Tongue (tissue), 2 donors: Measurements from ENCODE around the gene NECTIN2. TPM values are rescaled to one million over a fixed set of nuclear protein-coding genes. Genes with fewer than 3 reads are reported as not detected.
A peak's percentile ranks its signal among the peaks of the same experiment; 100 is the strongest.
"Not testable (repeated sequence)": the region's sequence is repeated elsewhere in the genome, so short reads cannot be mapped to it uniquely, and the experiment has no call there.

ENCODE experiments used
- DNase-seq: peaks from one replicate; pipeline ENCODE4 v3.0.0-alpha.2; 2015
- total RNA-seq: library from RNA; depleted of rRNA; stranded (reverse); fragments of >200 nt; gene quantifications from one replicate; pipeline ENCODE4 v1.2.3, GENCODE V29; 2014

Gene NECTIN2
- total RNA-seq, 1 donor from 2014 or later = 42.0 TPM

DNA sequence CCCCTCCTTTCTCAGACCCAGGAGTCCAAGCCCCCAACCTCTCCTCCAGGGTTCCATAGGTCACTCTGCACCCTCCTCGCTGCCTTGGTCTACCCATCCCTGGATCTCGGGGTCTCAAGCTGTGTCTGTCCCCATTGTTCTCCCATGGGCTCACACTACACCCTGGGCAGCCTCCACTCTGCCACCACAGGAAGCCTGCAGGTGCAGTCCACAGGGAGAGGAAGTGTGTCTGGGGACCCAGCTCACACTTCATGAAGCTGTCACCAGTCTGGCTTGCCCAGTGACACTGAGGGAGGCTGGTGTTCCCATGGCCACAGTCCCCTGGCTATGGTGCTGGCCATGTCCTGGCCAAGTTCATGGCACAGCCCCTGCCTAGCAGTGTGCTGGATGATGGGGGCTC, 5.3 kb downstream of the NECTIN2 start:
- no peak for DNase-seq

DNA sequence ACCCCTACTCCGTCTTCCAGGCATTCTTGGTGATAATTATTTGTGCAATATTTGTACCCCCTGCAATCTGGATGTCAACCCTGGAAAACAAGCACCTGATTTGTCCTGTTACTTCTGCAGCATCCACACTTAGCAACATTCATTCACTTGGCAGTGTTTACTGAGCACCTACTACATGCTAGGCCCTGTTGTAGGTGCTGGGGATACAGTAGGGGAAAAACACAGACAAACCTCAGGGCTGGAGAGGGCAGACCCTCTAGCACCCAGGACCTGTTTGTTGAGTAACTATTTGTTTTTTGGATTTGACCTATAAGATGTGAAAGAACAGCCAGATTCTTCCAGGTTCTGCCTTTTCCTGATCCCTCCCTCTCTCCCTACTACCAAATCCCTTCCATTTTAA, 9.5 kb downstream of the NECTIN2 start:
- DNase-seq = no peak

DNA sequence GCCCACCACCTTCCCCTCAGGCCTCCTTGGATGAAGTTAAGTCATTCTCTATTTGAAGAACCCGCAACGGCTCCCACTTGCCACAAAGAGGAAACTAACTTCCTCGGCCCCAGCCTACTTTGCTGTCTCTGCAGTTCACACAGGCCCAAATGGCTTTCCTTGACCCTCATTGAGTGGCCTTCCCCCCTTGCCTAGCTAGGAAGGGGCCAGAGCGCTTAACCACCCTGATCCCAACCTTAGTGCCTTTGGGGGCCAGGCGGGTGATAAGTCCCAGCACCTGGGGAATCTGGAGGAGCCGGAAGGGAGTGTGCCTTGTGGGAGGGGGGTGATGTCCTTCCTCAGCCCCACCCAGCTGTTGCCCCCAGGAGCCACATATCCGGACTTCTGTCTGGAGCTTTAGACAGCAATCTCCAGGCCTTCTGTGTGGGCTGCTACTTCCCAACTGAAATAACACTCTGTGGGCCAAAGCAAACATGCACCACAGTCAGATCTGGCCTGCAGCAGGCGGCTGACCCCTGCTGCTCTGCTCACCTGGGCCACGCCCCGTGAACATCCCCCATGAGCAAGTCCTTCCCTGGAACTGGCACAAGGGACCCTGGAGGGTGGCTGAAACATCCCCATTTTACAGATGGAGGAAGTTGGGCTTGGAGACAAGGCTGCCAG, 10.5 kb downstream of the NECTIN2 start:
- DNase-seq = no peak

DNA sequence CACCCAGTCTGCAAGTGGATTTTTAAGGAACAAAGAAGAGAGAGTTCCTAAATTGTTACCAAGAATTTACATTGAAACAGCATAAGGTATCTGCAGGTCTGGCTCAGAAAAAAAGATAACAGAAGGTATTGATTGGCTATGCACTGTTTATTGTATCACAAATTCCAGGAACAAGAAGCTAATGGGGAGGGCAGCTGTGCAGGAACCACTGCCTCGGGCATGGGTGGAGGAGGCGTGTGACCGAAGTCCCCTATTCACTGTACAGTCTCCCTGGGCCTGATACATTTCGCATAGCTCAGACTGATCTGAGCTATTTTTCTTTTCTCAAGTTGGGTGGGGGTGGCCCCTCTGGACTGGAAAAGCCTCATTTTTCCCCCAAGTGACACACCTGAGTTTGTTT, 11.7 kb downstream of the NECTIN2 start:
- DNase-seq = no peak

DNA sequence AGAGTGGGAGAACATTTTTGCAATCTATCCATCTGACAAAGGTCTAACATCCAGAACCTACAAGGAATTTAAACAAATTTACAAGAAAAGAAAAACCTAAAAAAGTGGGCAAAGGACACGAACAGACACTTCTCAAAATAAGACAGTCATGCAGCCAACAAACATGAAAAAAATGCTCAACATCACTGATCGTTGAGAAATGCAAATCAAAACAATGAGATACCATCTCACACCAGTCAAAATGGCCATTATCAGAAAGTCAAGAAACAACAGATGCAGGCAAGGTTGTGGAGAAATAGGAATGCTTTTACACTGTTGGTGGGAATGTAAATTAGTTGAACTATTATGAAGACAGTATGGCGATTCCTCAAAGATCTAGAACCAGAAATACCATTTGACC, 15.5 kb downstream of the NECTIN2 start:
- DNase-seq = not testable (repeated sequence)

DNA sequence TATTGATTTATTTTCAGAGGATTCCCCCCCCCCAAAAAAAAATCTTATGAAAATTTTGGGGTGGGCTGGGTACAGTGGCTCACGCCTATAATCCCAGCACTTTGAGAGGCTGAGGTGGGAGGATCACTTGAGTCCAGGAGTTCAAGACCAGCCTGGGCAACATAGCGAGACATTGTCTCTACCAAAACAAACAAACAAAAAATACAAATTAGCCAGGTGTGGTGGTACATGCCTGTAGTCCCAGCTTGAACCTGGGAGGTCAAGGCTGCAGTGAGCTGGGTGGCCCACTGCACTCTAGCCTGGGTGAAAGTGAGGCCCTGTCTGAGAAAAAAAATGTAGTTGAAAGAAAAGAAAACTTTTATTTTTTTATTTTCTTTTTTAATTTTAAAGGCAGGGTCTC, 17.9 kb downstream of the NECTIN2 start:
- no peak for DNase-seq

DNA sequence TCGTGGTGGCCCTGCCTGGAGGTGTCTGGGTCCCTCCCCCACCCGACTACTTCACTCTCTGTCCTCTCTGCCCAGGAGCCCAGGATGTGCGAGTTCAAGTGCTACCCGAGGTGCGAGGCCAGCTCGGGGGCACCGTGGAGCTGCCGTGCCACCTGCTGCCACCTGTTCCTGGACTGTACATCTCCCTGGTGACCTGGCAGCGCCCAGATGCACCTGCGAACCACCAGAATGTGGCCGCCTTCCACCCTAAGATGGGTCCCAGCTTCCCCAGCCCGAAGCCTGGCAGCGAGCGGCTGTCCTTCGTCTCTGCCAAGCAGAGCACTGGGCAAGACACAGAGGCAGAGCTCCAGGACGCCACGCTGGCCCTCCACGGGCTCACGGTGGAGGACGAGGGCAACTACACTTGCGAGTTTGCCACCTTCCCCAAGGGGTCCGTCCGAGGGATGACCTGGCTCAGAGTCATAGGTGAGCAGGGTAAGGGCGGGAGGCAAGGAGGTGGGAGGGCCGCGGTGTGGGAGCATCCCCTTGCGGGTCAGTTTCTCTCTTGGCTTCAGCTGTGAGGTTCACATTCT, 19.2 kb downstream of the NECTIN2 start:
- DNase-seq = no peak

DNA sequence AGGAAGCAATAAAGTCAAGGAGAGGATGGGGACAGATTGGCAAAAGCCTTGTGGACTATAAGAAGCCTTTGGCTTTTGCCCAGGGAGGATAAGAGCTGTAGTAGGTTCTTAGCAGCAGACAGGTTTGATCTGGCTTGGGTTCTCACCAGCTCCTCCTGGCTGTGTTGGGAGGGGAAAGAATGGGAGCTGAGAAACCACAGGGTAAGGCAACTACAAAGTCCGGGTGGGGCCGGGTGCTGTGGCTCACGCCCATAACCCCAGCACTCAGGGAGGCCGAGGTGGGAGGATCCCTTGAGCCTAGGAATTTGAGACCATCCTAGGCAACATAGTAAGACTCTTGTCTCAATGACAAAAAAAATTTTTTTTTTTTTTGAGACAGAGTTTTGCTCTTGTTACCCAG, 20.6 kb downstream of the NECTIN2 start:
- no peak for DNase-seq

DNA sequence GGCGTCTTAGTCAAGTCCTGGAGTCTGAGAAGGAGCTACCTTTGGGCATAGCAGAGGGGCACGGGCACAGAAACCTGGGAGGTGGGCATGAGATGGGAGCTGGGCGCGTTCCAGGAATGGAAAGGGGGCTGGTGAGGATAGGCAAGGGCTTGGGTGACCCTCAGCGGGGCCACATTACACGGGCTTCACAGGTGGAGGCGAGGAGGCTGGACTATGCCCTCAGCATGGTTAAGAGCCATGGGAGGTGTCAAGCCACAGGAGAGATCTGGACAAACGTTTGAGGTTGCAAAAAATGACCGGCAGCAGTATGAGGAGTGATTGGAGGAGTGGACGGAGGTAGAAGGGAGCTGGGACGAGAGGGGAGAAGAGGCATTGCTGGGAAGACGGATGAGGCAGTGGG, 21.5 kb downstream of the NECTIN2 start:
- no peak for DNase-seq

DNA sequence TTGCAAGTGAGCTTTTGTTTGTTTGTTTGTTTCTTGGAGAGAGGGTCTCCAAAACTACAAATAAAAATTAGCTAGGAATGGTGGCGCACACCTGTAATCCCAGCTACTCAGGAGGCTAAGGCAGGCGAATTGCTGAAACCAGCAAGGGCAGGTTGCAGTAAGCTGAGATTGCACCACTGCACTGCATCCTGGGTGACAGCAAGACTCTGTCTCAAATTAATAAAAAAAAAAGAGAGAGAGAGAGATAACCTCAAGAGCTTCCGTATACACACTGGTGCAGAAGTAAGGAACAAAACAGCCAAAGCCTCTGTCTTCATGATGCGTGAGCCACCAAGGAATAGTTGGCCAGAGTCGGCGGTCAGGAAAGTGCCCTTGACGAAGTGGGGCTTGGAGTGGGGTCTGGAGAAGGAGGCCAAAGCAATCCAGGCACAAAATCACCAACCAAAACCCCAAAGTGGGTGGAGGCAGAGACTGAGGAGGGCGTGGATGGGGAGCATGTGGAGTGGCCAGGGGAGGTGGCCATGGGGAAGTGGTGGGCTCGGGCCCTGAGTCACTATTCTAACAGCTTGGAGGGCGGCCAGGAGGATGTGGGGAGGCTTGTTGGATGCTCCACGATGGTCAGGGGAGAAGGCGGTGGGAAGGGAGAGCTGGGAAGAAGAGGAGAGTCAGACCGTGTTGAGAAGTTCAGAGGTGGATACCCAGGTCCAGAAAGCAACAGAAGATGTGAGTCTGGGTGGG, 23.8 kb downstream of the NECTIN2 start:
- DNase-seq = no peak

DNA sequence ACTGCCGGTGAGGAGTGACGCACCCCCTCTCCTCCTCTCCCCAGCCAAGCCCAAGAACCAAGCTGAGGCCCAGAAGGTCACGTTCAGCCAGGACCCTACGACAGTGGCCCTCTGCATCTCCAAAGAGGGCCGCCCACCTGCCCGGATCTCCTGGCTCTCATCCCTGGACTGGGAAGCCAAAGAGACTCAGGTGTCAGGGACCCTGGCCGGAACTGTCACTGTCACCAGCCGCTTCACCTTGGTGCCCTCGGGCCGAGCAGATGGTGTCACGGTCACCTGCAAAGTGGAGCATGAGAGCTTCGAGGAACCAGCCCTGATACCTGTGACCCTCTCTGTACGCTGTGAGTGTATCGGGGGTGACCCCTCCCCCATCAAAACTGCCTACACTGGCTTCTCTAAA, 25.7 kb downstream of the NECTIN2 start:
- no peak for DNase-seq

DNA sequence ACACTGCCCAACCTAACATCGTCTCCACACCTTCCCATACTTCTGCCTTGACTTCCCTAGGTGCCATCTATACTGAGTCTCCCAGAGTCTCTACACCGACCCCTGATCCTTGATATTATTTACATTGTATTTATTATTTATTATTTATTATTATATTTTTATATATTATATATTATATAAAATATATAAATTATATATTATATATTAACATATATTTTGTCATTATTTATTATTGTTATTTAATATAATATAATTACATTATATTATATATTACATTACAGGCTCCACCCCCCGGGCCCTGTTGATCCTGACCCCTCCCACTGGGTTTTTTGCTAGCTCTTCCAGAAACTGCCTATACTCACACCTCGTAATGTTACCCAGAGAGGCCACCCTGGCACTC, 26.6 kb downstream of the NECTIN2 start:
- no peak for DNase-seq

DNA sequence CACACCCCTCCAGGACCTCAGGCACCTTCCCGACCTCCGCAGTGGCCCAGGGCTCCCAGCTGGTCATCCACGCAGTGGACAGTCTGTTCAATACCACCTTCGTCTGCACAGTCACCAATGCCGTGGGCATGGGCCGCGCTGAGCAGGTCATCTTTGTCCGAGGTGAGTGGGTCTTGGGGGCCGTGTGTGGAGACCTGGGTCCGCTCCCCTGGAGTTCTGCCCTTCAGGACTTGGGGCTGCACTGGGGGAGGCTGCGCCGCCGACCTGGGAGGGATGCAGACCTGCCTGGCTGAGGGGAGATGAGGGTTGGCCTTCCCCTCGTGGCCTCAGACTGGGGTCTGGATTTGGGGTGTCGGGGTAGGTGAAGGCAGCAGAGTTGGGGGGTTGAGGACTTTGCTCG, 28.2 kb downstream of the NECTIN2 start:
- DNase-seq = no peak

DNA sequence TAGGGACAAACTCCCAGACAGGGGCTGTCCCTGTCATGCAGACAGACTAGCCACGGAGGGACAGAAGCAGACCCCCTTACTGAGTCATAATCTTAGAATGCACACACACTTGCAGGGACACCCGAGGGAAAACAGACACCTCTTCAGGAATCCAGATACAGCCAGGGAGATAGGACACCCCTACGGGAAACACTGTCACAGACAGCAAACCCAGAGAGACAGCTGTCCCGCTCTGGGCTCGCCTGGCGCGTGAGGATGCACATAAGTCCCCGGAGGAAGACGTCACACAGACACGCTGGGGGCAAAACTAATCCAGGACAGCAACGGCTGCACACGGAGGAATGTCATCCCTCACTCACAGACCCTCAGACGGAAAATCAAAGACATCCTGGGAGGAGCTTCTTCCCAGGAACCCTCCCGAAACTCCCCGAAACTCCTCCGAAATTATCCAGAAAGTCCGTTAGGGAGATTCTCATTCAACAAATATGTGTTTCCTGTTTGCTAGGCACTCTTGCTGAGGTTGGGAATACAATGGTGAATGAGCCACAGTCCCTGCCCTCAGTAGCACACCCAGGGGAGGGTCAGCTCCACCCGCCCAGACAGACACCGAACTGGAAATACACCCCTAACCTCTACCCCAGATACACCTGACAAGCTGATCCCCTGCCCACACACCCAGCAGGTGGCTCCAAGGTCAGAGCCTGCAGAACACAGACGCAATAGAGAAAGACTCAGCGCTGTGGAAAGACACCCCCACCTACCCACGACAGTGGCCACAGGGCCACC, 29.8 kb downstream of the NECTIN2 start:
- DNase-seq = peak; percentile 41

DNA sequence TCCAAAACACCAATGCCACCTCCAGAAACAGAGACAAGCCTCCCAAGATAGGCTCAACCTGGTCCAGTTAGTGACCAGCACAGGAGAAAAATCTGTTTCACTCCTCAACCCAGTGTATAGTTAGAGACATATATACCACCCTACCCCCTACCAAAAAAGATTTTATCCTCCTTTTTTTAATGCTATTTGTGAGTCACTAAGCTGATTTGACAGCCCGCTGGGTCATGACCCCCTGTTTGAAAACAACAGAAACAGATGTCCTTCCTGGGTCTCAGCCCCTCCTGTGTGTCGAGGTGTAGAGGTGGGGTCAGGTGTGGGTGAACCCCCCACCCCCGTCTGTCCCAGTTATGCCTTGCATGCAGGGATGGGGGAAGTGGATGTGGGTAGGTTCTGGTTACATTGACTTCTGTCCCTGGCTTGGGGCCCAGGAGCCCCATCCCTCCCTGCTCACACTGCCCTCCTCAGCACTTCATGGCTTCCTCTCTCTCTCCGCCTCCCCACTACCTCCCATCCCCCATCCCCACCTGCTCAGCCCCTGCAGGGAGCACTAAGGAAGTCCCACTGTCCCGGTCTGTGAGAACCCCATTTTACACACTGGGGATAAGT, 30.9 kb downstream of the NECTIN2 start:
- peak; percentile 21 for DNase-seq

DNA sequence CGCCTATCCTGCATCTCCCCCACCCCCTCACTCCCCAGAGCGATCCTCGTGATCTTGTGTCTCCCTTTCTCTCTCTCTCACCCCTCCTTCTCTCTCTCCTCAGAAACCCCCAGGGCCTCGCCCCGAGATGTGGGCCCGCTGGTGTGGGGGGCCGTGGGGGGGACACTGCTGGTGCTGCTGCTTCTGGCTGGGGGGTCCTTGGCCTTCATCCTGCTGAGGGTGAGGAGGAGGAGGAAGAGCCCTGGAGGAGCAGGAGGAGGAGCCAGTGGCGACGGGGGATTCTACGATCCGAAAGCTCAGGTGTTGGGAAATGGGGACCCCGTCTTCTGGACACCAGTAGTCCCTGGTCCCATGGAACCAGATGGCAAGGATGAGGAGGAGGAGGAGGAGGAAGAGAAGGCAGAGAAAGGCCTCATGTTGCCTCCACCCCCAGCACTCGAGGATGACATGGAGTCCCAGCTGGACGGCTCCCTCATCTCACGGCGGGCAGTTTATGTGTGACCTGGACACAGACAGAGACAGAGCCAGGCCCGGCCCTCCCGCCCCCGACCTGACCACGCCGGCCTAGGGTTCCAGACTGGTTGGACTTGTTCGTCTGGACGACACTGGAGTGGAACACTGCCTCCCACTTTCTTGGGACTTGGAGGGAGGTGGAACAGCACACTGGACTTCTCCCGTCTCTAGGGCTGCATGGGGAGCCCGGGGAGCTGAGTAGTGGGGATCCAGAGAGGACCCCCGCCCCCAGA, 32.2 kb downstream of the NECTIN2 start:
- DNase-seq = no peak

DNA sequence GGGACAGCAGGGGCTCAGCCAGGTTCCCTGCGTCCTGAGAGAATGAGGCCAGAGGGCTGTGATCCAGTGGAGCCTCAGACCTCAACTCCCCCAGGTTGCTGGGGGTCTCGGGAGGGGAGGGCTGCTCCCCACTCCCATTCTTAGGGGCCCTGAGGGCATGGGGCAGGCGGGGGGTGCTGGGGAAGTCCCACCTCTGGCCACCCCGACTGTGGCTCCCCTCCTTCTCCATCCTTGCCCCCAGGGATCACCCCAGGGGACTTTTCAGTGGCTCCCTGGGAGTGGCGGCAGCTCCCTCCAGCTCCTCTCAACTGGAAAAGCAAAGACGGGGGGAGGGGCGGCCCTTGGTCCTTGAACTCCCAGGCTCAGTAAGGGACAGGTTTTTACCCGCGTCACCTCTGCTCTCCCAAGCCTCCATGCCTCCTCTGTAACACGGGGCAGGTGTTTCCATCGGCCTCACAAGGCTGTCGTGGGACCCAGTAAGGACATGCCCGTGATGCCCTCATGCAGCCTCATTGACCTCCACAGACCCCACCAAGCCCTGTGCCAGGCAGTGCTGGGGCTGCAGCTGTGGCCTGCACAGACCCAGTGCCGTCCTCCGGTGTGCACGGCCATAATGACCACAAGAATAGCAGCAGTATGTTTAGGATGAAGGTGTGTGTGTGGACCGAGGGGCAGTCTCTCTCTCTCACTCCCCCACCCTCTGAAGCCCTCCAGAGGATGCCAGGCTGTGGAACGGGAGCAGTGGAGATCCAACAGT, 33.4 kb downstream of the NECTIN2 start:
- no peak for DNase-seq

DNA sequence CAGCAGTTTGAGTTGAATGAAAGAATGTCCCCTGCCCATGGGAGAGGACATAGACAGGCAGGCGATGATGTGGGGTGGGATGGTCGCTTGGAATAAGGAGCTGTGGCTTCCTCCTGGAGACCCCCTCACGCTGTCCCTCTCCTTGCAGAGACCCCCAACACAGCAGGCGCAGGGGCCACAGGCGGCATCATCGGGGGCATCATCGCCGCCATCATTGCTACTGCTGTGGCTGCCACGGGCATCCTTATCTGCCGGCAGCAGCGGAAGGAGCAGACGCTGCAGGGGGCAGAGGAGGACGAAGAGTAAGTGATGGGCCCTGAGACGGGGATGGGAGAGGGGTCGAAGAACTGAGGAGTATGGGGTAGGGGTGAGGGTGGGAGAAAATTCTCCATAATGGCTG, 36.0 kb downstream of the NECTIN2 start:
- DNase-seq = no peak

DNA sequence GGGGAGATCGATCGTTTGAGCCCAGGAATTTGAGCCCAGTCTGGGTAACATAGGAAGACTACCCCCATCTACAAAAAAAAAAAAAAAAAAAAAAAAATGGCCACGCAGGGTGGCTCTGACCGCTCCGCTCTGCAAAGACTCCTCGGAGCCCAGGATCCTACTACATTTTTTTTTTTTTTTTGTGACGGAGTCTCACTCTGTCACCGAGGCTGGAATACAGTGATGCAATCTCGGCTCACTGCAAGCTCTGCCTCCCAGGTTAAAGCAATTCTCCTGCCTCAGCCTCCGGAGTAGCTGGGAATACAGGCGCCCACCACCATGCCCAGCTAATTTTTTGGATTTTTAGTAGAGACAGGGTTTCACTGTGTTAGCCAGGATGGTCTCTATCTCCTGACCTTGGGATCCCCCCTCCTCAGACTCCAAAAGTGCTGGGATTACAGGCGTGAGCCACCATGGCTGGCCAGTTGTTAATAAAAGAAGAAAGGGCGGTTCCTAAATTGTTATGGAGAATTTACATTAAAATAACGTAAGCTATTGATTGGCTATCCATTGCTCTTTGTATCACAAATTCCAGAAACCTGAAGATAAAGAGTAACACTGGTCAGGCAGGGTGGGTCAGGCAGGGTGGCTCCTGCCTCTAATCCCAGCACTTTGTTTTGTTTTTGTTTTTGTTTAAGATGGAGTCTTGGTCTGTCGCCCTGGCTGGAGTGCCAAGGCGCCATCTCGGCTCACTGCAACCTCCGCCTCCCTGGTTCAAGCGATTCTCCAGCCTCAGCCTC, 36.7 kb downstream of the NECTIN2 start:
- not testable (repeated sequence) for DNase-seq

DNA sequence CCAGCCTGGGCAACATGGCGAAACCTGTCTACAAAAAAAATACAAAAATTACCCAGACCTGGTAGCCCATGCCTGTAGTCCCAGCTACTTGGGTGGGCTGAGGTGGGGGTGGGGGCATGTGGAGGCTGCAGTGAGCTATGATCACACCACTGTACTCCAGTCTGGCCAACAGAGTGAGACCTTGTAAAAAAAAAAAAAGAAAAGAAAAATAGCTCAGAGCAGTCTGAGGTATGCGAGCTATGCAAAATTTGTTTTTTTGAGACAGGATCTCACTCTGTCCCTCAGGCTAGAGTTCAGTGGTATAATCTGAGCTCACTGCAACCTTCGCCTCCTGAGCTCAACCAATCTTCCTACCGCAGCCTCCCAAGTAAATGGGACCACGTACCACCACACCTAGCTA, 37.8 kb downstream of the NECTIN2 start:
- no peak for DNase-seq
